ENCODE data around the gene UBC.
"Not testable (repeated sequence)": the region's sequence is repeated elsewhere in the genome, so short reads cannot be mapped to it uniquely, and the experiment has no call there.

UBC gene

DNA sequence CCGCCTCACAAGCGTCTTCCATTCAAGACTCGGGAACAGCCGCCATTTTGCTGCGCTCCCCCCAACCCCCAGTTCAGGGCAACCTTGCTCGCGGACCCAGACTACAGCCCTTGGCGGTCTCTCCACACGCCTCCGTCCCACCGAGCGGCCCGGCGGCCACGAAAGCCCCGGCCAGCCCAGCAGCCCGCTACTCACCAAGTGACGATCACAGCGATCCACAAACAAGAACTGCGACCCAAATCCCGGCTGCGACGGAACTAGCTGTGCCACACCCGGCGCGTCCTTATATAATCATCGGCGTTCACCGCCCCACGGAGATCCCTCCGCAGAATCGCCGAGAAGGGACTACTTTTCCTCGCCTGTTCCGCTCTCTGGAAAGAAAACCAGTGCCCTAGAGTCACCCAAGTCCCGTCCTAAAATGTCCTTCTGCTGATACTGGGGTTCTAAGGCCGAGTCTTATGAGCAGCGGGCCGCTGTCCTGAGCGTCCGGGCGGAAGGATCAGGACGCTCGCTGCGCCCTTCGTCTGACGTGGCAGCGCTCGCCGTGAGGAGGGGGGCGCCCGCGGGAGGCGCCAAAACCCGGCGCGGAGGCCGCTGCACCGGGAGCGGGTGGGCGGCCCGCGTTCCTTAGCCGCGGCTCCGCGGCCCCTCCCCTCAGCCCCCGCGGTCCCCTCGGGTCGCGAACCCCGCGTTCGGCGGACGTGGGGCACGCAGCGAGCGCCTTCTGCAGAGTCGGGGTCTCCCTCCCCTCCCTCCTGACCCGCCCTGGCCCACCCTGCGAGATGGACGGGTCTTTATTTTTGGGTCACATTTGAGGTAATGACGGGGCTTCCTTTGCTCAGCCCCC, at the start of gene UBC:
Gene UBC, minus strand, starts transcription at position 259 of the 847 bp plus-strand sequence. CDS start 879 bp downstream, outside the sequence.
- DNase-seq: peak; percentile 85

DNA sequence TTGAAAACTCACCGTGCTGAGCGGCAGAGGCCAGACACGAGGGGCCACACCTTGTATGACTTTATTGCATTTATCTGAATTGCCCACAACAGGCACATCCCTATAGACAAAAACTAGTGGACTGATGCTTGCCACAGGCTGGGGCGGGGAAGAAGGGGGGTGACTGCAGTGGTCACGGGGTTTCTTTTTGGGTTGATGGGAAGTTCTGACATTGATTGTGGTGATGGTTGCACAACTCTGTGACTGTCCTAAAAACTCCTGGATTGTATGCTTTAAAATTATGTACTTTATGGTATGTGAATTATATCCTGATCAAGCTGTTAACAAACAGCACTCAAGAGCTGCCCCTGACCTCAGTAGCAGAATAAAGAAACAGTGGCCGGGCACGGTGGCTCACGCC, 48.8 kb upstream of the UBC start:
- no peak for DNase-seq

DNA sequence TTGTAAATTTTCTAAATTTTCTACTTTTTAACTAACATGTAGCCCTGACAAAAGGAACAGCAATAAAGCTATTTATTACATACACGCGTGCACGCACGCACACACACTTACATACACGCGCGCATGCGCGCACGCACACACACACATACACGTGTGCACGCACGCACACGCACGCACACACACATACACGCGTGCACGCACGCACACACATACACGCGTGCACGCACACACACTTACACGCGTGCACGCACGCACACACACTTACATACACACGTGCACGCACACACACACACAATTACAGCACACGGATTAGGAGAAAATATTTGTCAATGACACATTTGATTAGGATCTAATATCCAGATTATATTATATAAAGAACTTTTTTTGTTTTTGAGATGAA, 46.6 kb upstream of the UBC start:
- no peak for DNase-seq

DNA sequence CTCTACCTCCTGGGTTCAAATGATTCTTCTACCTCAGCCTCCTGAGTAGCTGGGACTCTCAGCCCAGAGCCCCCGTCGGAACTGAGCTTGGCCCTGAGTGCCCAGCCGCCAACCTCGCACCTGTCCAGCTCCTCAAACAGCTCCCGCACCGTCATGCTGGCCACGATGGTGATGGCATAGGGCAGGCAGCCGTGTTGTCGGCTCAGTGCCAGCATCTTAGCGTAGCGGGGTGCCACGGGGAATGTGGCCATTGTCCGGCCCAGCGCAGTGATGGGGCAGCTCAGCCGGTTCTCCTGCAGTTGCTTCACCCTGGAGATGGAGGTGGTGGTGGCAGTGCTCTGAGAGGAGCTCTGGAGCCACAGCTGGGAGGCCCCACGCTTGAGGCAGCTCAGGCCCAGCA, 42.1 kb upstream of the UBC start:
- no peak for DNase-seq

DNA sequence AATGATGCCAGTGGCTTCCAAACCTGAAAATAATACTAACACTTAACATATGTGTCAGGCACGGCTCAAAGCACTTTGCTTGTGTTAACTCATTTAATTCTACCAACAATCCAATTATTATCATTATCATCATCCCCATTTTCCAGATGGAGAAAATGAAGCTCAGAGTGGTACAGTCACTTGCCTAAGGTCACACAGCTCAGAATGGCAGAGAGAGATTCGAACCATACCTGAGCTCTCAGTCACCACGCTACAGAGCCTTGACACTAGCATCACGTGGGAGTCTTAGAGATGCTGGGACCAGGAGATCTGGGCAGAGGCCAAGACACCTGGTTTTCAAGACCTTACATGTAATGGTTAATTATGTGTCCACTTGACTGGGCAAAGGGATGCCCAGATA, 40.3 kb upstream of the UBC start:
- DNase-seq: no peak

DNA sequence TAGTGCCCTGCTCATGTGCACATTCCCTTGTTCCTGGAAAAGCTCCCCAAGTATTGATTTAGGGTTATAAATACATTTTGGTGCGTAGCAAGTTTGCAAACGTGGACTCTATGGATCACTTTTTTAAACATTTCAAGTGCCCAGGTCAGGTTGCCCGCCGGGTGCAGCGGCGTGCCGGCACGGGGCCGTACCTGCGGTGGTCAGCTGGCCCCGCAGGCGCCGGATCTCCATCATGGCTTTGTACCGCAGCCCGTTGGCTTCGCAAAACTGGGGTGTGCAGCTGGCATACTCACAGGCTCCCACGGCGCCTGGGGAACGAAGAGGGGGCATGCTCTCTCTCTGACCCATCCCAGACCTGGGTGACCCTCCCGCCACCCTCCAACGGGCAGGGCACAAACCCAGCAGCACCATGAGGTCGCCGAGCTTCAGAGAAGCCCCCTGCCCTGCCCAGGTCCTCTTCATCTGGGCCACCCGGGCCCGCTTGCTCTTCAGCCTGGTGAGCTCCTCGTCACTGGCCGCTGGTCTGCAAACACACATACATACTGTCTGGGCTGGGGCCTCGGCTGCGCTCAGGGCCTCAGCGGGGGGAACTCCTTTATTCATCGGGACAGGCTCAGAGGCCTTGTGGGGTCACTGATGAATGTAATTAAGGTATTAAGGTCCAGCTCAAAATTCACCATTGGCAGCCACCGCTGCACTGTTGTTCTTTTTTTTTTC, 39.4 kb upstream of the UBC start:
- DNase-seq: no peak

DNA sequence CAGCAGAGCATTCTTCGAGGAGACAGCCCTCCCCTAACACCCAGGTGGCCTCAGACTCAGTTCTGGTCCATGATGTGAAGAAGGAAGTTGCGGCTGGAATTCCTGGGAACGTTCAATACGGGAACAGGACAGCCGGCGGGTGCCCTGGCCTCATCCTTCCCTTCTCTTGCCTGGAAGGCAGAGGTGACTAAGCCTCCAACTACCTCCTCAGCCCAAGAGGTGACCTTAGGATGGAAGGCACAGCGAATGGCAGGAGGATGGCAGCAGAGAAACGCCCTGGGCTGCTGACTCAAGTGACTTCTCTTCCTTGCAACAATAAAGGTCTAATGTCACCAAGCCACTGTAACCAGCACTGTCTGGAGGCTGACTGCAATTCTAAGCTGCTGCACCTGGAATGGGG, 38.4 kb upstream of the UBC start:
- no peak for DNase-seq

DNA sequence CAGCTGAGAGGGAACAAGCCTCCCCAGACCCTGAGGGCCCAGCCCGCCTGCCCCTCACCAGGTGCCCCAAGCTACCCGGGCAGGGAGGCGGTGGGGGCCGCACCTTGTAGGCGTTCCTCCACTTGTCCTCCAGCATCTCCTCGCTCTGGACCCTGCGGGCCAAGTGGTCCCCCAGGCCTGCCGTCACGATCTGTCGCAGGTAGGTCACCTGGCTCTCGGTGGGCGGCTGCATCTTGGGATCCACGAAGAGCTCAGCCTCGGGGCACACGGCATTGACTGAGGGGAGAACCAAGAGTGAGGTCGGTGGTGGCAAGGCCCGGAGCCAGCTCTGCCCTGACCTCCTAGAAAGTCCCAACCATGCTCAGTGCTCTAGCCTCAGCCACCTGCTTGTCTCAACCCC, 37.8 kb upstream of the UBC start:
- no peak for DNase-seq

DNA sequence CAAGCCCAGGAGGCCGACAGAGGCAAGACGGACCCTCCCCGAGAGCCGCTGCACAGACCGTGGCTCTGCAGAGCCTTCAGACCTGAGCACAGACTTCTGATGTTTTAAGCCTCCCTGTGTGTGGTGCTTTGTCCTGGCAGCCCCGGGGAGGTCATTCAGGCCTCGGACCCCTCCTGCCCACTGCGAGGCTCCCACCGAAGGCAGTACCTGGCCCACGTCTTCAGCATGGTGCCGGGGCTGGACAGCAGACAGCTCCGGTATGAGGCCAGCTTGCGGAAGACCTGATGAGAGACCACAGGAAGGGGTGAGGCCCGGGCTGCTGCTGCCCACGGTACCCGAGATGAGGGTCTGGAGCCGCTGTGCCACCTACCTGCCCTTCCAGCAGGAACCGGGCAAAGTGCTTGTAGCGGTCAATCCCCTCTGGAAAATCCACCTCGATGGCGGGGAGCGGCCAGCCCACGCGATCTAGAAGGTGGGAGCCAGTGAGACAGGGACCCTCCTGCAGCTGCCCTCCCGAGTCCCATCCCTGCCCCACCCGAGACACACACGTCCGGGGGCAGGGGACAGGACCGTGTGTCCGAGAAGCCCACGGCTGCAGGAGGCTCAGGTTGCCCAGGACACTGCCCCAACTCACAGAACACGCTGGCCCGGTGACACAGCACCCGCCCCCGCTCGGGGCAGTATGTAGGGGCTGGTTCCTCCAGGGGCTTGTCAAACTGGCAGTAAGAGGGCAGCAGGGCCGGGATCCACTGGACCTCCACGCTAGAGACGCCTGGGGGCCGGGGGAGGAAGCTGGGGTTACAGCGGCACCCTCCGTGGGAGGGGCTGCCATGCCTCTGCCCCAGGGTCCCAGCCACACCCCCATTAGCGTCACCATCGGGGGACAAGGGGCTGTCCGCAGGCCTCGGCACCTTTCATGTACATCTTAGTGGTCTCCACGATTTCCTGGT, 35.6 kb upstream of the UBC start:
- no peak for DNase-seq

DNA sequence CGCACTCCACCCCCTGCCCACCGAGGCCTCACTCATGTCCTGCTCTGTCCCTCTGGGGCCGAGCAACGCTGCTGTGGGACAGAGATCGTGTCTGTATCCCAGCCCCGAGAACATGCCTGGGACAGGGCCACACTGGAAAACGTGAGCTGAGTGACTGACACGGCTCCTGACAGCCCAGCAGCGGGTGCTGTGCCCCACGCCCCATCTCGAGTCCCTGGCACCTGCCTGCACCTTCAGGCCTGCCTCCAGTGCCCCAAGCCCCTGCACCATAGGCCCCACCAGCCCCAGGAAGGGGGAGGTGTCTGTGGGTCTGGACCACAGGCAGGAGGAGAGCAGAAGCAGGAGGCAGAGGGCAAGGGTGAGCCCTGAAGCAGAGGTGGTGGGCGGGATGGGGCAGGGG, 34.6 kb upstream of the UBC start:
- no peak for DNase-seq

DNA sequence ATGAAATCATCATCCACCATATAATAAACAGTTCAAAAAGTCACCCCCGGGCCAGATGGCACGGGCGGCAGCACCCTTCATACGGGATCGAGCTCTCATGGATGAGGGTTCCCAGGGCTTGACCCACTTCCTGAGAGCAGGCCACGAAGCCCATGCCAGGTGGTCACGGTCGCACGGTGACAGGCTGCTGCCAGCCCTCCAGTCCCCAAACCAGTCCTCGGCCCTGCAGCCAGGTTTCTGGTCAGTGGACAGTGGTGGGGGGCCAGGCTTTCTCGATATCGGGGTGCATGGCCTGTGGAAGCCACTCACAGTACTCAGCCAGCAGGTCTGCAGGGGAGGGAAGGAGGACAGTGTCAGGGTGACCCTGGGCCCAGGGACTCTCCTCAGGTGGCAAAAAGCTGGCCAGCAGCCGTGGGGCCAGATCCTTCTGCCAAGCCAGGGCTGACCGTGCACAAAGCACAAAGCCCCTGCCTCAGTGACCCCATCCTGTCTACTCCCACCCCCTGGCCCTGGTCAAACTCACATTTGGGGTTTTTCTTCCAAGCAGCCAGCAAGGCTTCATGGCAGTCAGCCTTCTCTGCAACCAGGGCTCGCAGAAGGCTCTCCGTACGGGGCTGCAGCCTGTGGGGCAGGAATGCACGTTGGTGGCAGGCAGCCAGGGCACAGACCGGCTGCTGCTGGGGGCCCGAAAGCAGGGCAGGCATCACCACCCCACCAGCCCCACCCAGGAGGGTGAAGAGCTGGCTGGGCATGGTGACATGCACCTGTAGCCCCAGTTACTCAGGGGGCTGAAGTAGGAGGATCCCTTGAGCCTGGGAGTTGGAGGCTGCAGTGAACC, 33.3 kb upstream of the UBC start:
- DNase-seq: no peak

DNA sequence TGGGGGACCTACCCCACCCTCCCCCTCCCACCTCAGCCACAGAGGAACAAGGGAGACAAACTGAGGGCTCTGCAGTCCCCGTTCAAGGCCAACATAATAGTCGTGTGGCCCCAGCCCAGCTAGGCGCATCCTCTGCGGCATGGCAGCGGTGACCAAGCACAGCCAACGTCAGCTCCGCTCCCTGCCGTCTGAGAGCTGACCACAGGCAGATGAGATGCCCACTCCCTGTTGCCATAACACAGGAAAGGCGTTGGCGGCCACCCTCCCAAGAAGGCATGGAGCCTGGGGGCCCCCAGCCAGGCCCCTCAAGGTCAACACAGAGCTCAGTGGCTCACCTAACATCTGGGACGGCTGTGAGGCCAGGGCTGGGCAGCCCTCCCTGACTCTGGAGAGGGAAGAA, 32.6 kb upstream of the UBC start:
- DNase-seq: no peak

DNA sequence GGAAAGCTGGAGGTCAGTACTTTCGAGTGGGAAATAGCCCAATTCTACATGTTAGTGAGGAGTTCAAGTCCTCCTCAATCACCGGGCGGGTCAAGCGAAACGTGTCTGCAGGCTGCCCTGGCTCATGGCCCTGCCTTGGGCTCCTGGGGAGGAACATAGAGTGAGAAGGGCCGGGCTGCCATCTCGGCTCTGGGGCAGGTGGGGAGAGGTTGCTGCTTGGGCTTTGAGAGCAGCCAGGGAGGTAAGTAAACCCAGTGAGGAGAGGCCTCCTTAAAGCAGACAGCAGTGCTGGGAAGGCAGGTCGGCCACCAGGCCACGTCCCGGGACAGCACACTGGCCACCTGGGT, 32.0 kb upstream of the UBC start:
- DNase-seq: no peak

DNA sequence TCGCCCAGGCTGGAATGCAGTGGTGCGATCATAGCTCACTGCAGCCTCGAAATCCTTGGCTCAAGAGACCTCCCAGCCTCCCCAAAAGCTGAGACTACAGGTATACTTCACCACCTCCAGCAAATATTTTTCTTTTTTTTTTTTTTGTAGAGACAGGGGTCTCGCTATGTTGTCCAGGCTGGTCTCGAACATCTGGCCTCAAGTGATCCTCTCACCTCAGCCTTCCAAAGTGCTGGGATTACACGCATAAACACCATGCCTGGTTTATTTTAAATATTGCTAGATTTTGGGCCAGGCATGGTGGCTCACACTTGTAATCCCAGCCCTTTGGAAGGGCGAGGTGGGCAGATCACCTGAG, 26.7 kb upstream of the UBC start:
- no peak for DNase-seq

DNA sequence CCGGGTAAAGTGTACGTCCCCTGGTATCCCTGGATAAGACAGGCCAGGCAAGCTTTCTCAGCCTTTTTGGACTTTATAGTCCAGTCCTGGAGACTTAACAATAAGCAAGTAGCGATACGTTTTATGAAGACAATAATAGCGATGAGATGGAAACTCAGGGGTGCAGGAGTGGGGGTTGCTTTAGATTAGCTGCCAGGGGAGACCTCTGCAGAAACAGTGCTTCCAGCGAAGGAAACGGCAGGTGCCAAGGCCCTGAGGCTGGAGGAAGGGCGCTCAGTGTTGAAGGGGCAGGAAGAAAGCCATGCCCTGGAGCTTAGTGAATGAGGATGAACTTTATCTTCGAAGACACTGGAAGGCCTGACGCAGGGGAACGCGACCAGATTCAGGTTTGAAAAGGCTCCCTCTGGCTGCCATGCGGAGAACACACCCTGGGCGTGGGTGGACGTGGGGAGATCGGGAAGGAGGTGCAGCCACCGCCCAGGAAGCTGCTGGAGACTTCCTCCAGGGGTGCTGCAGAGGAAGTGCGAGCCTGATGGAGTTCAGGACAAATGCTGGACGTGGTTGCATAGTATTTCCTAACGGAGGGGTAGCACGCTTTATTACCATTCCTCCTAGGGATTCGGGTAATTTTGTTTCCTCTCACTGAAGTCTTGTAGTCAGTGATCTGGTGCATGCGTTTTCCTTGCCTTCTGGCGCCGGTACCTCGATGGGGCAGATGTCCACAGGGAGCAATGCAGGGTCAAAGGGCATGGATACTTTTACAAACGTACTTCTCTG, 26.1 kb upstream of the UBC start:
- DNase-seq: peak; percentile 78

DNA sequence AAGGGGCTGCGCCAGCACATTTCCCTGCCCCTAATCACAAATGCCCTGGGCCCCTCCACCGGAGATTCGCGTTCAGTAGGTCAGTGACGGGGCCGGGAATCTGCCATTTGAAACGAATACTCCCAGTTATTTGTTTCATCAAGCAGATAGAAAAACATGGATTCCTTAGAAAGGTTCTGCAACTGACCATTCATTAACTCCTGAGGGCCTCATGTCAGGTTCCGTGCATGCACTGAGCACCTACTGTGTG, 25.6 kb upstream of the UBC start:
- DNase-seq: no peak

DNA sequence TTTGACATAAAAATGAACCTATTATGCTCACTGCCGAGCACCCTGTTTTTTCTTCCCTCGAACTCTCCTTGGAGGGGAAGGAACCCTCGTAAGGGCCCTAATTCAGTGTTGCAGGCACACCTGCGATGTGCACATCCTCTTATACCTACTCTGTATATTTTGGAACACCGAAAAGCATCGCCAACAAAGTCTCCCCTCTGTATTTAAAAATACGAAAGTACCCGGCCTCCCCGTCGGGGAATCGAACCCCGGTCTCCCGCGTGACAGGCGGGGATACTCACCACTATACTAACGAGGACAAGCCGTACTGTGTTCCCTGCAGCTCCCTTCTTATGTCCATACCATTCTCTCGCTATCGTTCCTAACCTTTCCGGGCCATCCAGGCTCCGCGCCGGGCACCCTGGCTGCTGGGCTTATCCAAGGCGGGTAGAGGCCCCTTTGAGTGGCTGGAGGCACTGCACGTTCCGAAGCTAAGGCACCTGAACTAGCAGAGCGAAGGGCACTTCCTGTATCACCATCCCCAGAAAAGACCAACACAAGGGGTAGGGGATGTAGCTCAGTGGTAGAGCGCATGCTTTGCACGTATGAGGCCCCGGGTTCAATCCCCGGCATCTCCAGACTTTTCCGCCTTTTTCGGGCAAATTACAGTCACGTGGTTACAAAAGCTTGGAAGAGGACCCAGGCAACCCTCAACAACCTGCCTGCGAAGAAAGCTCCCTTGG, 25.1 kb upstream of the UBC start:
- peak; percentile 90 for DNase-seq

DNA sequence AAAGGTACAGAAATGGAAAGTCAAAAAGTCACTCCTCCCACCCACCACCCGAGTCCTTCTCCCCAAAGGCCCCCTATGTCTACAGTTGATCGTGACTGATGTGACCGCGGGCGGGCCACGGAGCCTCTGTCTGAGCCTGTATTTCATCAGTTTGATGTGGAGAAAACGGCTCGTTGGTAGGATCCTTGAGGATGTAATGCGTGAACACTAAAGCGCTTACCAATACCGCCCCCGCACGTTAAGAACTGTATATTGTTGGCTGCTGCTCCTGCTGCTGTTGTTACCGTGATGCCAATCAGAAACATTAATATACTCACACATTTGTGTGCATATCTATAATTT, 24.6 kb upstream of the UBC start:
- DNase-seq: no peak

DNA sequence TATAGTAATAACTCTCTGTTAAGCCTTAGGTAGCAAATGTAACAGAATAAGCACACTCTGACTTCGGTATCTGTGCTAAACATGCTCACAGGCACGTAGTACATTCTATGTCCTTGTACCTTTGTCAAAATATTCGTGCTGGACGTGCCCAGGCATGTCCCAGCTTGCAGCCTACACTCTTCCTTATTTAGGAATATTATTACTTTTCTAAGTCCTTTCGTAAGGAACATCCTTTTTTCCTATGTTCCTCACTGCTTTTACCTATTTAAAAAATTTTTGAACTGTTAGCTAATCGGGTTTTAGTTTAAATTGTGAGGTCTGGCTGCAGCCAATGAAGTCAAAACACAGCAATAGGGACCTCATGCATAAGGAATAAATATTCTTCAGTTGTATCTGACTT, 24.1 kb upstream of the UBC start:
- DNase-seq: no peak

DNA sequence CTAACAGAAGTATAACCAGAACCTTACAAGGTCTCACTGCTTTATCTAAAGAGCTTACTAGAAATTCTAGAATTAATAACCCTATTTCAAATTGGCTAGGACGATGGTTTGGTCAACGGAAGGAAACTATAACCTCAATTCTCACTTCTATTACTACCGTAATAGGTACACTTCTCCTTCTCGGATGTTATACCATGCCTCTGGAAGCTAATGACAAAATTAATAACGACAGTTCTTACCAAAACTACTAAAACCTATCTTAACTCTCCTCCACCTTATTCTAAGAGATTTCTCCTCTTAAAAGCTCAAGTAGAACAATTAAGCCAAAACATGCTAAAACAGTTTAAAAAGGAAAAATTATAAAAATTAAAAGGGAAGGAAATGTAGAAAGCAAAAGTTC, 23.7 kb upstream of the UBC start:
- DNase-seq: no peak

DNA sequence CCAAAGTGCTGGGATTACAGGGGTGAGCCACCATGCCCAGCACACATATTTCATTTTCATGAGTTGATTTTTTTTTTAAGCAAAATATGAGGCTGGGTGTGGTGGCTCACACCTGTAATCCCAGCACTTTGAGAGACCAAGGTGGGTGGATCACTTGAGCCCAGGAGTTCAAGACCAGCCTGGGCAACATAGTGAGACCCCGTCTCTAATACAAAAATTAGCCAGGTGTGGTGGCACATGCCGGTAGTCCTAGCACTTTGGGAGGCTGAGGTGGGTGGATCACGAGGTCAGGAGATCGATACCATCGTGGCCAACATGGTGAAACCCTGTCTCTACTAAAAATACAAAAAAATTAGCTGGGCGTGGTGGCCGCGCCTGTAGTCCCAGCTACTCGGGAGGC, 17.1 kb upstream of the UBC start:
- not testable (repeated sequence) for DNase-seq

DNA sequence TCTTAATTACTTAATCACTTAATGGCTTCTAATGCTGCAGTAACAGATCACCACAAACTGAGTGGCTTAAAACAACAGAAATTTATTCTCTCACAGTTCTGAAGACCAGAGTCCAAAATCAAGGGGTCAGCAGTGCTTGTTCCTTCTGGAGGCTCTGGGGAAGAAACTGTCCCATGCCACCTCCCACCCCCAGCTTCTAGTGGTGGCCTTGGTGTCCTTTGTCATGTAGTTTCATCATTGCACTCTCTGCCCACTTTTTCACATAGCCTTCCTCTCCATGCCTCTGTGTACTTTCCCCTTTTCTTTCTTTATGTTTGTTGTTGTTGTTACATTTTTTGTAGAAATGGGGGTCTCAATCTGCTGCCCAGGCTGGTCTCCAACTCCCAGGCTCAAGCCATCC, 16.1 kb upstream of the UBC start:
- no peak for DNase-seq

All from activated T-cell treated with anti-CD3 and anti-CD28 coated beads for 4 hours (primary cell).